GM21423 (cell line): ENCODE measurements around the gene MALL.
"Not testable (repeated sequence)": the region's sequence is repeated elsewhere in the genome, so short reads cannot be mapped to it uniquely, and the experiment has no call there.

ENCODE experiments used
- ATAC-seq: cut with Tn5 transposase; IDR thresholded peaks from one replicate; pipeline ENCODE4 v1.9.1; 2021; ENCODE audit warnings: mild to moderate bottlenecking, moderate library complexity; ENCODE audit not compliant: unreplicated experiment

The MALL gene

DNA sequence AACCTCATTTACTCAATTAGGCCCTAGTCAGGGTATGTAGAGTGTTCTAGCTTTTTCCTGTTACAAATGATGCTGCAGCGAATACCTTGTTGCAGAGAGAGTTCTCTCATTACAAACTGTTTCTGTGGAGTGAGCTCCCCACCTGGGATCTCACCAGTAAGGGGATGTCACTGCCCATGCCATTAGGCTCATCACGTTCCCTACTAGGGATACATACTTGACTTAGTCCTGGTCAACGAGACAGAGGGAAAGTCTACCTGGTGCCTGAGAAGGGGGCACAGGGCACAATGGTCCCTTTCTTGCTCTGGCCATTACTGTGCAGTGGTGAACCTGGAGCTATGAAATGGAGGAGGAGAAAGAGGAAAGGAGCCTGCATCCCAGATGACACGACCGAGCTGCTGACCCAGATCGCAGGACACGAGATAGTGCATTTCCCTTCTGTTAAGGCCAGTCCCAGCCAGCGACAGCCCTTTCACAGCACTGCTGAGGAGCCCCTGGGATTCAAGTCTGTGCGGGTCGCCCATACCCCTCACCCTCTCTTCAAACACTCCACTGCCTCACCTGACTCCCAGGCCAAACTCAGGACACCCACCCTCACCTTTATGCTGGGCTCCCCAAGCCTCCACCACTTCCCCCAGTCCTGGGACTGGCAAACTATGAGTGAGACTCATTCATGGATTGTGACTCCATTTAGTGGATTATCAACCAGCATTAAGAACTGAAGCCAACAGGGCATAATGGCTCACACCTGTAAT is 16.0 kb downstream of the MALL start:
- no peak for ATAC-seq

DNA sequence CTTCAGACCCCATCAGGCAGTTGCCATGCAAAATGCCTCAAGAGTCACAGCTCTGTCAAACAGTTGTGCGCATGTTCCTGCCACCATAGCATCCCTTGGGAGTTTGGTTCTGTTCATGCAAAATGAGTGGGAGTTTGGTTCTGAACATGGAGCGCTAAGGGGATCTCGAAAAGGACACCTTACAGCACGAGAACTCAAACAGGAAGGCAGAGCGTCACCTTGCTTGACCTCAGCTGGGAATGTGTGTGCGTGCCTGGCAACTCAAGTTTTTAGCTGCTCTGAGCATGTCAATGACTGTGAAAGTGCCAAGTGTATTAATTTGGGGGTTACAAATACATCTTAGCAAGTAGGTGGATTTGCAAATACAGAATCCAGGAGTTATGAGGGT is 16.6 kb downstream of the MALL start:
- no peak for ATAC-seq

DNA sequence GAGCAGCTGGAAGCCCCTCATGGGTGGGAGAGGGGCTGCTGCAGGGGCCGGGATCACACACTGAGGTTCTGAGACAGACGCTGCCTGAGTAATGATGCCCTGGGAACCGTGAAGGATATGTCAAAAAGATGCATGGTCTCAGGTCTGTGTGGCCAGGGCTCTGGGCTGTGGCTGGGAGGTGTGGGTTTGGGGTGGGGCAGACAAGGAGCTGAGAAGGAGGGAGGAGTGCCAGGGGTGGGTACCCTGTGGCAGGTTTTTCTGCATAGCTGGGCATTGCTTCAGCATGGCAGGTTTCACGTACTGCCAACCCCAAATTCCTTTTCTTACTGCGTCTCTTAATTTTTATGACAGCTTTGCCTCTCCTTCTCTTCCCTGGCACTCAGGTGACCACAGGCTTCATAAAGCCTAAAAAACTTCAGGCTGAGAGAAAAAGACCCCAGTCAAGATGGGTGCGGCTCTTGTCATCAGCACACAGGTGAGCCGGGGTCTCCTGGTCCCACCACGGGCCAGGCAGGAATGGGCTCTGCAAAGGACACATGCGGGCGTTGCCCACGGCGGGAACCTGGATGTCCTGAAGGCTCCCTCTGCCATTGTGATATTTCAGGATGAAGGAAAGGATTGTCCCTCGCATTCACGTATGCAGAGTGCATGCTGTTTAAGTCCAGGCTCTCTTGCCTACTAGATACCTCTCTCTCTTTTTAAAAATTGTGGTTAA is 18.0 kb downstream of the MALL start:
- no peak for ATAC-seq

DNA sequence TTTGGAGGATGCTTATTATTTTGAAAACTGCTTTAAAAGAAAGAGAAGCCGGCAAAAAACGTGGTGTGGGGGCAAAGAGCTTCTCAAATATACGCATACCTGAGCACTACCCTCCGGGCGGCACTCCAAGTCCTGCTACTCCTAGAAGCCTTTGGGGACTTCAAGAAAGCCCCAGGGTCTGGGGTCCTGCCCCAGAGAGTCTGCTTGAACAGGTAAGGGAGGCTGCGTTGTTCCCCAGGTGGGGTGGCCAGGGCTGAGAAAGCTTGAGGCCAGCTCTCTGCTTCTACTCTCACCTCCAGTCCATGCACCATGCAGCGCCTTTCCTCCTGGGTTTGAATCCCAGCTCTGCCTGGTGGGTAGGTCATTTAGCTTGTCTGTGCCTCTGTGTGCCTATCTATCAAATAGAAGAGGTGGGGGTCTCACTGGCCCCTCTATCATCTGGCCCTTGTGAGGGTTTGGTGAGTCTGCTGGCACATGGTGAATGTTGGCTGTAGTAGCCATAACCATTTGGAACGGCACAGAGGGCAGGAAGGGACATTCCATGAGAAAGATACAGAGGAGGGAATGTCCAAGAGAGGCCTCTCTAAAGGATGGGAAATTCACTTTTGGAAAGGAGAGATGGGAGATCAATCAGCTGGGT is 19.5 kb downstream of the MALL start:
- ATAC-seq: no peak

DNA sequence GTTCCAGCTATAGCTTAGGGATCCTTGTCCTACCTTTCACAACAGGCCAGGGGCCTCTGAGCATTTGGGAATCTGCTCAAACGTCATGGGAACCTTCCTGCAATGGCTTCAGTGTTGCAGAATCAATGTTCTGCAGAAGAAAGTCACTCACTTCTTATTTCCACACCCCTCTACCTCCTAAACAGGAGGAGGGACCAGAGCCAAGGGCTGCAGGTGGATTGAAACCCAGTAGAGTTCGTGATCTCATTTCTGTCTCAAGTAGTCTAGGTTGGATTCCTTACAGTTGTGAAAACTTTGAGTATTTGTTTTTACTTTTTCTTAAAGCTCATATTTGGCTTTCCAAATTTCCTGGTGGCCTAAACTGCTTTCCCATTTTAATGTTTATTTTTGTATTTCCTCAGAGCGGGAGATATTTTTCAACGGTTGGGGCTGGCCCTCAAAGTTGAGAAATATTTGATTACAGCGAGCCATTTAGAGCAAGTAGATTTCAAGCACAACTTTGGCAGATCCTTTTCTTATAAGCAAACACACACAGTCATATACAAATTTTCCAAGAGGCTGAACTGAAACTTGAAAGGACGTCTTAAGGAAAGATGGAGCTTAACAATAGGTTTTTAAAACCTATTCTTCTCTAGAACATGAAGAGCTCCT is 20.6 kb downstream of the MALL start:
- ATAC-seq: not testable (repeated sequence)

DNA sequence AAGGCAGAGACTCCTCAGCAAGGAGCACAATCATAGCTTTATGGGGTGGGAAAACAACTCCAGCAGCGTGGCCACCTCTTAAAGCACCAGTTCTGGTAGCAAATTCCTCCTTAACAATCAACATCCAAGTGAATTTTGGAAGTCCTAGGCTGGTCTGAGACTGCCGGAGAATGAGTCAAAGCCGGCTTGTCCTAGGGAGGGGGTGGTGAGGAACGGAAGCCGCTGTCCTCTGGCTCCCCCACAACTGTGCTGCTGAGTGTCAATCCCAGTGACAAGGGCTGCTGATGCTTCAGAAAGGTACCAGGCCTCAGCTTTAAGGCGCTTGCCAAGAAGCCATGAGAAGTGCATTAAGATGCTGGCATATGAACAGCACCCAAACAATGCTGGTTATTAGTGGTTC is 21.7 kb downstream of the MALL start:
- not testable (repeated sequence) for ATAC-seq

DNA sequence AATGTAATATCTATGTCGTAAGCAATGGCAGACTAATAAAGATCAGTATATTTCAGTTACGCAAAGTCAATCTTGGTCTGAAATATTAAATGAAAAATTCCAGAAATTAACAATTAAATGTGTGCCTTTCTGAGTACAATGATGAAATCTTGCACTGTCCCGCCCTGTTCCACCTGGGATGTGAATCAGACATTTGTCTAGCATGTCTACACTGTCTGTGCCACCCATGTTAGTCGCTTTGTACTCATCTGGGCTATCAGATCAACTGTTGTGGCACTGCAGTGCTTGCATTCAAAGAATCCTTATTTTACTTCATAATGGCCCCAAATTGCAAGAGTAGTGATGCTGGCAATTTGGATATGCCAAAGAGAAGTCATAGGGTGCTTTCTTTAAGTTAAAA is 25.5 kb downstream of the MALL start:
- ATAC-seq: not testable (repeated sequence)

DNA sequence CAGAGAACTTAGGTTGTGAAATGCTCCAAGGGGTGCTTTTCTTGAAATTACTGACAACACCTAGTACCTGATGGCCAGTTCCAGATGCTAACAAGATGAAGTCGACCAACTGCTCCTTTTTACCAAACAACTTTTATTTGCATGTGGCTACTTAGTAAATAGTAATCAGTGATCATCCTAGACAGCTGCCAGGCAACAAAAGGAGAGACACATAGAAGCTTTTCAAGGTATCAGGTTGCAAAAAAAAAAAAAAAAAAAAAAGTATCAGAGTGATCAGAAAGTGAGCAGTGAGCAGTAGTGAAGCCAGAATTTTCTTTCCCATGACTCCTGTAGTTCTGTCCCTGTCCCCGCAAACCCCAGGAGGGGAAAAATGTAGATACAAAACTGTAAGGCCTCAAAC is 31.9 kb downstream of the MALL start:
- not testable (repeated sequence) for ATAC-seq

DNA sequence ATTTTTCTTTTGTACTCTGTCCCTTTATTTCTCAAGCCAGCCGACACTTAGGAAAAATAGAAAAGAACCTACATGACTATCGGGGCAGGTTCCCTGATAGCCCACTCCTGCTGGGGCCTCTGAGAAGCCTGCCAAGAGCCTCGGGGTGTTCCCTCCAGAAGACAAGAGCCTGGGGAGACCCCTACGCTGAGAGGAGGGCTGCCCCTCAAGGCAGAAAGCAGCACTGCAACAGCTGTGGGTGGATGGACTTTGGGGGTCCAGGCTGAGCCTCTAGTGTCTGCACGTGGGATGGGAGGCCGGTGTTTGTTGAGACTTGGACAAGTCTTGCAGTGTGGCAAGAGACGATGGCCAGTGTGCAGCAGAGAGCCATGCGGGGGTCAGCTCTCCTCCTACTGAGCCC is 32.5 kb downstream of the MALL start:
- ATAC-seq: not testable (repeated sequence)

DNA sequence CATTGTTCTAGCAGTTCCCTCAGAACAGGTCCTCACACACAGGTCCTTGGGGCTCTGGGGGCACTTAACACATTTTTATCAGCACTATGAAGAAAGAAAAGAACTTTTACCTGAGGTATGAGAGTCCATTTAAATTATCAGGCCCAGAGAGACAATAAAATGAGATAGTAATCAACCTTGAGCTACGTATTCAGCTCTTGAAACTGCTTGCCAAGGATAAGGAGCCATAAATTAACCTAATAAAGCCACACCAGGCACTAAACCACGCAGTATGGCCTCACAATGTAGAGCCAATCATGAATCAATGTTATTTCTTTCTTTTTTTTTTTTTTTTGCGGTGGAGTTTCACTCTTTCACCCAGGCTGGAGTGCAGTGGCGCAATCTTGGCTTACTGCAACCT is 37.5 kb downstream of the MALL start:
- not testable (repeated sequence) for ATAC-seq

DNA sequence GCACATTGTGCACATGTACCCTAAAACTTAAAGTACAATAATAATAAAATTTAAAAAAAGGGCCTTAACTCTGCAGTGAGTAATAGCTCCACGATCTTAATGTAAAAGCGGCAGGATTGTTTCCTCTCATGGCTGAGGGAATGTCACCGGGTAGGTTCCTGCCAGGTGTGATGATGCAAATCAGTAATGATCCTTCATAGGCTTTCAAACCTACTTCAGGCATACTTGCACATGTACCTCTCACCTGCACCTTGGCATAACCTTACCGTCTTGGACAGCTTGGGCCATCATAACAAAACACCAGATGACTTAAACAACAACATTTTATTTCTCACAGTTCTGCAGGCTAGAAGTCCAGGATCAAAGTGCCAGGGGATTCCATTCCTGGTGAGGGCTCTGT is 39.7 kb downstream of the MALL start:
- ATAC-seq: not testable (repeated sequence)

DNA sequence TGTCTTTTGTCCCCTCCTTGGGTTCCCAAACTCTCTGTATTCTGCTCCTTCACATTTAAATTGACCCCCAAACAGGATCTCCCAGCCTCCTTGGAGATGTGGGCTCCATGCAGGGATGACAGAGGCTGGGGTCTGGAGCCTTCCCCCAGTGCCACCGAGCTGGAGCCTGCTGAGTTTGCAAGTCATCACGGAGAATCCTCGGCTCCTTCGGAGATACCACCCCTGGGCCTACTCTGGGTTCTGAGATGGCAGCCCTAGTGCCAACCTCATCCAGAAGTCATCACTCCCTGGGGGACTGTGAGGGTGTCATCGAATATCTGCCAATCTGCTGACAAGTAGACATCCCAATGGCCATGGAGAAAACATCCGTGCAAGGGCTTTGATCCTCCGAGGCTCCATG is 45.8 kb downstream of the MALL start:
- ATAC-seq: not testable (repeated sequence)

DNA sequence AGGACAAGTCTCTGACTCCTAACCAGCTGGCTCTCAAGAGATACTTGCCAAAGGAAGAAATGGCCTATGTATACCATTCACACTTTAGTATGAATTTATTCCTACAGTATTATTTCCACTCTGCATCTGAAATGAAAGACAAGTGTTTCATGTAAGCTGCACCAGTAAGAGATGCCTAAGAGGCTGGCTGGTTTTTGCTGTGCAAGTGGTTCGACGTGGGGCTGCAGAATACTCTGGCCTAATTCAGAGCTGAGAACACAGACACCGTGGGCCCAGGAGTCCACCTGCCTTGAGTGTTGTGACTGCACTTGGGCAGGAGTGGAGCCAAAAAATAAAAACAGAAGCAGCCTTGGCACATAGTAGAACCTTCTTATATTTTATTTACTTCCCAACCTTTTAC is 47.5 kb downstream of the MALL start:
- not testable (repeated sequence) for ATAC-seq

DNA sequence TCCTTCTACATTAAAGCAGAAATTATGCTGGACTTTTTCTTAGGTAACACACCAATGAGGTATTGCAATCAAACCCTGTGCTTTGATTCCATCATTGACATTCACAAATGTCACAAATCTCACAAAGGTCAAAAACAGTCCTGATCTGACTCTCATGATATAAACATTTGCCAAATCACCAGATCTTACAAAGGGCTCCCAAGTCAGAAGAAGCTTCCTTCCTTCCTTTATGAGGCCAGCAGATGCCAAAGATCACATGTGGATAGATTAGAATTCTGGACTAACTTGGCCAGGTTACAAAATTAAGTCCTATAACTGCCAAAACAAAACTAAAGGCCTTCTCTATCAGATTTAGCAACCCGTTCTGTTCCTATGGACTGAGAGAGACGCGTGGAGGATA is 53.3 kb downstream of the MALL start:
- ATAC-seq: not testable (repeated sequence)

DNA sequence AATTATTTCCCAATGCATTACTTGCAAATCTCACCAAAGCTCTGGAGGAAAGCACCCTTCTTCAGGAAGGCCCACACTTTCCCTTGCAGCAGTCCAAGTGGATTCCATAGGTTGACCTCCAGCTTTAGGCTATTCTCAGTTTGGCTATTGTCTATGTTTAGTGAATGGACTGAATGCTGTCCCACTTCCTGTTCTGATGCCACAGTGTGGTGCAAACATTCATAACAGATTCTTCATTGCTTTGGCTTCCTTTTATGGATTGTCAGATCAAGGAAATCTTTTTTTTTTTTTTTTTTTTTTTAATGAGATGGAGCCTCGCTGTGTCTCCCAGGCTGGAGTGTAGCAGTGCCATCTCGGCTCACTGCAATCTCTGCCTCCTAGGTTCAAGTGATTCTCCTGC is 55.1 kb downstream of the MALL start:
- ATAC-seq: not testable (repeated sequence)

DNA sequence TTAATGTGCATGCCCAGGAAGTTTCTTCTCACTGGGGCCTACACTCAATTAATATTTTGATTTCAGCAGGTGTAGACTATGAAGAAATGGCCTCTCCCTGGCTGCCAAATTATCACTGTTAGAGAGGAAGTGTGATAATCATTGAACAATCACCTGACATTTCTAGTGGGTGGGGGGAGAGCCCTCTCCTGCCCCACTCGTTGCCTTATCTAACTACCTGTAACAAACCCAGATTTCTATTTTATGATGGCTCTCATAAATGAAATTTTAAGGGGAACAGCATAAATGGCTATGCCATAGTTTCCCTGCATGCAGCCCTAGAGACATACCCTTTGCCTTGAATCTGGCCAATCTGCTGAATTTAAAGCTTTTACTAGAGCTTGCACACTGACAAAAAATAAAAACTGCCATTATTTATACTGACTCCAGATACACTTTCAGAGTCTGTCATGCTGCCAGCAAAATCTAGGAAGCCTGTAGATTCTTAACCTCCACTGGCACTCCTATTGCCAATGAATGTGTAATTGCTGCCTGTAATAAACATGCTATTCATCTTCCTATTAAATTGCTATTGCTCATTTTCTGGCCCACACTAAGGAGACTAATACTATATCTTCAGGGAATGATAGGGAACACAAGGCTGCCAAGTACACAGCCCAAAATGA is 55.8 kb downstream of the MALL start:
- ATAC-seq: not testable (repeated sequence)

DNA sequence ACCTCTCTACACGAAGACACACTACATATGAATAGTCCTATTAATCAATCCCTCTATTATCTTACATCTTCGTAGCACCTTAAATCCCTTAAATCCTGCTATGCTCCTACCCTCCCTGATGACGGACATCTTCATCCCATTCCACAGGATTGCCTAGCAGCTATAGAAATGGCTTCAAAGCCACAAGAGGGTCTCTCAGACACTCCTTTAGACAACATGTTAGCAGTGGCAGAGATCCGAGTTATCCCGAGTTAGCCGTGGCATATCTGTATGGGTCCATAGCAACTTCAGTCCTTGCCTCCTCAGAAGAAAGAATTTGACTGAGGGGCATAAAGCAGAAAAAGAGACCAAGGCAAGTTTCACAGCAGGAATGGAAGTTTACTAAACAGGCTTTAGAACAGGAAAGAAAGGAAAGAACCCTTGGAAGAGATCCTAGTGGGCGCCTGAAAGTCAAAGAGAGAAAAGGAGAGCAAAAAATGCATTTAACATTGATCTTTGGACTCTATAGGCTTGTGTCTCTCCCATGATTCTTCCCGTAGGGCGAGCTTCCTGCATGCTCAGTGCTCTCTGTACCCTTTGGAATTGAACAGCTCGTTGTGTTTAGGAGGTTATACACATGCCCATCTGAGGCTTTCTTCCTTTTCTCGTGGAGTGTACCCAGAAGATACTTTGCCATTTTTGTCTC is 56.5 kb downstream of the MALL start:
- not testable (repeated sequence) for ATAC-seq

DNA sequence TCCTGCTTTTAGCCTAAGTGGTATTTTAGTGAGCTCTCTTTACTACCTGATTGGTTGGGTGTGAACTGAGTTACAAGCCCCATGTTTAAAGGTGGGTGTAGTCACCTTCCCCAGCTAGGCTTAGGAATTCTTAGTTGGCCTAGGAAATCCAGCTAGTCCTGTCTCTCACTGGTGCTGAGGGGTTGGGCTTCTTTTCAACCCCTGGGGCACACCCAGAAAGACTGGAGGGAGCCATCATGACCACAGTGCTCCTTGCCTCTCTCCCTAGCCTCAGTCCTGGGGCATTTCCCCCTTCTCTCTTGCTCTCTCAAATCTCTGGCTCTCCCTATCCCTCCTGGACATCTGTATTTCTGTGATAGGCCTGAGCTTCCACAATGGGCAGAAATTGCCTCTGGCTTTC is 57.6 kb downstream of the MALL start:
- not testable (repeated sequence) for ATAC-seq

DNA sequence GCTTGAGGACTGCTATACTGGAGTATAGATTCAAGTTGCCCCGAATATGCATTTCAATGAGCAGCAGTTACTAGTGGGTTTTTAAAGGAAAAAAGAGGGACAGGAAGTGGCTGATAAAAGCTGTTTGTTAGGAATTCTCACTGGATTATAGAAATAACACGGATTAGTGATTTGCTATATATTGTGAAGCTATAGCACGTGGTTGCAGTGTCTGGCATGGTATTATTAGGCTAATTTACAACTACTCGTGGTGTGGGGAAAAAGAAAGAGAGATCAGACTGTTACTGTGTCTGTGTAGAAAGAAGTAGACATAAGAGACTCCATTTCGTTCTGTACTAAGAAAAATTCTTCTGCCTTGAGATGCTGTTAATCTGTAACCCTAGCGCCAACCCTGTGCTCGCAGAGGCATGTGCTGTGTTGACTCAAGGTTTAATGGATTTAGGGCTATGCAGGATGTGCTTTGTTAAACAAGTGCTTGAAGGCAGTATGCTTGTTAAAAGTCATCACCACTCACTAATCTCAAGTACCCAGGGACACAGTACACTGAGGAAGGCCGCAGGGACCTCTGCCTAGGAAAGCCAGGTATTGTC is 59.7 kb downstream of the MALL start:
- not testable (repeated sequence) for ATAC-seq
